Glomerular visceral epithelial cell (primary cell): ENCODE data around the gene ST6GALNAC2.
"Not testable (repeated sequence)": the region's sequence is repeated elsewhere in the genome, so short reads cannot be mapped to it uniquely, and the experiment has no call there.

Source experiments
- DNase-seq: peaks from one replicate; pipeline ENCODE4 v3.0.0-alpha.2; 2016; ENCODE audit errors: extremely low spot score

The ST6GALNAC2 gene

GRCh38 chr17:76570877-76571471 lies 14.7 kb downstream of the ST6GALNAC2 start:
- DNase-seq = no peak

DNA sequence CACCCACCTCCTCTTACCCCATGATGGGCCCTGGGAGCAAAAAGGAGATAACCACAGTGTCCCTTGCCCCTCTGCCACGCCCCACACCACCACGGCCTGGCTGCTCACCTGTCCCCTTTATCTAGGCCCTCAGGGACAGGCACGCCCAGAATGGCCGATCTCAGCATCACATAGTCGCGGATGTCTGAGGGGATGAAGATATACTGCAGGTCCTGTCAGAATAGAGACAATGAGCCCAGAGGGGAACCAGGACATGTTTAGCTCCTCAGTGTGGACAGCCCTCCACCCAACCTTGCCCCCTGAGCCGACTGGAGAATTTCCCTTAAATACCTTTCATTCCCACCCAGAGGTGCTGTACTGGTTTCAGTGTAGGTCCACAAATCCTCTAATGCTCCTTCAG lies 15.2 kb downstream of the ST6GALNAC2 start:
- DNase-seq = no peak

DNA sequence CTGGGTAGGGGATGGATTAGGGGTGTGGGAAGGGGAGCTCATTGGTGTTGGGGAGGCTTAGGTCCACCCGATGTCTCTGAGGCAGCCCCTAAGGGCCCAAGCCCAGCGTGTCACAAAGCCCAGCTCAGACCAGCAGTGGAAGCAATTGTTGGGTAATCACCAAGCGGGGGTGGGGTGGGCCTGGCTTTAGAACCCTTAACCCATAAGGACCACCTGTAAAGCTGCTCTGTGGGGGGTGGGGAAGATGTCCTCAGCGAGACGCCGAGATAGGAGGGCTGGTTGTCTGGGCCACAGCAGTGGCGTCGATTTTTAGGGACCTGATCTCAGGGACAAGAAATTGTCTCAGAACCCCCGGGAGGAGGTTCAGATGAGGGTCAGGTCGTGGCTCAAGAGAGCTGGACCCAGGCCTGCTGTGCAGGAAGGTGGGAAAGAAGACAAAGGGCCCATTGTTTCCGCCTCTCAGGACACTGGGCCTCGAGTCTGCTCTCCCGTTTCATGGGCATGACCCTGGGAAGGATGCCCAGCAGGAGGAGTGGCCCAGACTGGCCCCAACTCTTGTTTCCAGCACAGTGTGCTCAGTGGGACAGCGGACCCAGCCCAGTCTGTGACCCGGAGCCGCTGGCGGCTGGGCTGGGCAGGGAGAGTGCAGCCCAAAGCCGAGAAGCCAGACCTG lies 15.9 kb downstream of the ST6GALNAC2 start:
- no peak for DNase-seq

DNA sequence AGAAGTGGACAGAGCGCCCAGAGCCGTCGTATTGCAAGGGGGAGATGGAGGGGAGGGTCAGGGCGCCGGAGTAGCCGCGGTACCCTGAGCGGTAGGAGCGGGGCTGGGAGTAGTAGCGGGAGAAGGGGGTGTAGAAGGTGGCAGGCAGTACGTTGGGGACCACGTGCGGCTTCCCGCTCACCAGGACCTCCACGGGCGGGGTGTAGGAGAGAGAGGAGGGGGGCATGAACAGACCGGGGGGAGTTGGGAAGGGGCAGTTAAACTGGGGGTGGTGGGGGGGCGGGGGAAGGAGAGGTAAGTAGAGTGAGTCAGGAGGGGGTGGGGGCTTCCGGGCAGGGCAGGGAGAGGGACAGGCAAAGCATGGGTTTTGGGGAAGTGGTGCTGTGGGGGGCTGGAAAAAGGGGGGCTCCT lies 16.8 kb downstream of the ST6GALNAC2 start:
- no peak for DNase-seq

GRCh38 chr17:76567634-76568432 lies 17.8 kb downstream of the ST6GALNAC2 start:
- no peak for DNase-seq

DNA sequence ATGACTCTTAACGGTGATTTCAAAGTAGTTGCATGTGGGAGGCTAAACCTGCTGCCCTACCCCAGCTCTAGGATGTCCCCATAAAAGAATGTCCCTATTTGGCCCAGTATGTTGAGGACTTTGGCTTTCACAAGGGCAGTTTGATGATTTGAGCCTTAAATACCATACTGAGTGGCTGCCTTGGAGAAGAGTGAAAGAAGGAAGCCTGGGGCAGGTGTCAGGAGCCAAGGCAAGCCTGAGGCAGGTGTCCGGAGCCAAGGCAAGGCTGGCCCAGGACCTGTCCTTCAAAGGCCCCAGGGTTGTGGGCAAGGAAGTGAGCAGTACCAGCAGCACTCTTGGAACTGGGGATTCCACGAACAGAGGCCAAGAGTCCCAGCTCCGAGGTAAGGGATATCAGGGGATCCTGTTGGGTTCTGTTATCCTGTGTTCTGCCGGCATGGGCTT lies 18.6 kb downstream of the ST6GALNAC2 start:
- no peak for DNase-seq

GRCh38 chr17:76566613-76566943 lies 19.1 kb downstream of the ST6GALNAC2 start:
- no peak for DNase-seq

- no peak for DNase-seq
Measured at GRCh38 chr17:76565728-76566612, 19.7 kb downstream of the ST6GALNAC2 start.

- DNase-seq = peak; percentile 70
Measured at GRCh38 chr17:76564991-76565727, 20.5 kb downstream of the ST6GALNAC2 start.

- DNase-seq = not testable (repeated sequence)
Measured at GRCh38 chr17:76563359-76563758, 22.3 kb downstream of the ST6GALNAC2 start.

- peak; percentile 58 for DNase-seq
Measured at GRCh38 chr17:76562734-76563148, 22.9 kb downstream of the ST6GALNAC2 start.

DNA sequence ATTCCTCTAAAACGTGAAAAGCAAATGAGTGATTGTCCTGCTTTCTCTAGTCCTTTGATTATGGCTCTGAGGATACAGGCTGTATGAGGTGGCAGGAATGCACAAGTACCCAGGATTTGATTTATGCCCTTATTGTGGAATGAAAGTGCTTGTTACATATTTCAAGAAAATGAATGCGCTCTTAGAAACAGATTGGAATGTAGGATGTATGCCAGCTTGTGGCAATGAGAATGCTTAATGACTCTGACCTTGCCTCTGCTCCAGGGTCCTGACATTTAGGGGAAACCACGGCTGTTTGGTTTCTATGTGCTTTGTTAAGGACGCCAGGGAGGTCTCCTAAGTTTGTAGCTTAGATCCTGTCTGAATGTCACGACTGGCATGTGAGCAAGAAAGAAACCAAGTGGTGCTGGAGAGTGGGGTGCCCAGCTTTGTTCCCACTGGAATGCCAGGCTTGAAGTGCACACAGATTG lies 23.8 kb downstream of the ST6GALNAC2 start:
- peak; percentile 66 for DNase-seq

DNA sequence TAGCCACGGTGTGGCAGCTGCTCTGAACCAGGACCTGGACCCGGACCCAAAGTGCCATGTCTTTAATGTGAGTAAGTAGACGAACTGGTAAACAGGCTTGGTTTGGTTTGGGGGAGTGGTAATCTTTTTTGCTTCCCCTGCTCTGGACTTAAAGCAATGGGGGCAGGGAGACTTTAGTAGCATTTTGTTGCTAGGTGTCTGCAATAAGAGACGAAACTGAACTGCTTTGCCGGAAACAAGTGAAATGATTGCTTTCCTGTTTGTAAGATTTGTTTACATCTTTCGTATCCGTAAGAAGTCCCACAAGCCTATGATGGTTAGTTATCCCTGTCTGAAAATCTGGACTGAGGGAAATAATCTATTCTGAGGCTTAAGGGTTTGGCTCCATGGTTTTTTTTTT lies 24.3 kb downstream of the ST6GALNAC2 start:
- no peak for DNase-seq

DNA sequence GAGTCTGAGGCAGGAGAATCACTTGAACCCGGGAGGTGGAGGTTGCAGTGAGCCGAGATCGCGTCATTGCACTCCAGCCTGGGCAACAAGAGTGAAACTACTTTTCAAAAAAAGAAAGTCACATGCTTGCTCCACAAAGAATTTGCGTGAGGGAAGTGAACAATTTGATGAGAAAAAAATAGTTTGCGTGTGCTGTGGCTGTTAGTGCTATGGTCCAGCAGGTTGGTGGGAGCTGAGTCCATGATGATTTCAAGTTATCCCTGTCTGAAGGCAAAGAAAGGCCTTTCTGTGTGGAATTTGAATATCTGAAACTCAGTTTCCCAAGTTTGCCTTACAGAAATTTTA lies 24.8 kb downstream of the ST6GALNAC2 start:
- DNase-seq = no peak

DNA sequence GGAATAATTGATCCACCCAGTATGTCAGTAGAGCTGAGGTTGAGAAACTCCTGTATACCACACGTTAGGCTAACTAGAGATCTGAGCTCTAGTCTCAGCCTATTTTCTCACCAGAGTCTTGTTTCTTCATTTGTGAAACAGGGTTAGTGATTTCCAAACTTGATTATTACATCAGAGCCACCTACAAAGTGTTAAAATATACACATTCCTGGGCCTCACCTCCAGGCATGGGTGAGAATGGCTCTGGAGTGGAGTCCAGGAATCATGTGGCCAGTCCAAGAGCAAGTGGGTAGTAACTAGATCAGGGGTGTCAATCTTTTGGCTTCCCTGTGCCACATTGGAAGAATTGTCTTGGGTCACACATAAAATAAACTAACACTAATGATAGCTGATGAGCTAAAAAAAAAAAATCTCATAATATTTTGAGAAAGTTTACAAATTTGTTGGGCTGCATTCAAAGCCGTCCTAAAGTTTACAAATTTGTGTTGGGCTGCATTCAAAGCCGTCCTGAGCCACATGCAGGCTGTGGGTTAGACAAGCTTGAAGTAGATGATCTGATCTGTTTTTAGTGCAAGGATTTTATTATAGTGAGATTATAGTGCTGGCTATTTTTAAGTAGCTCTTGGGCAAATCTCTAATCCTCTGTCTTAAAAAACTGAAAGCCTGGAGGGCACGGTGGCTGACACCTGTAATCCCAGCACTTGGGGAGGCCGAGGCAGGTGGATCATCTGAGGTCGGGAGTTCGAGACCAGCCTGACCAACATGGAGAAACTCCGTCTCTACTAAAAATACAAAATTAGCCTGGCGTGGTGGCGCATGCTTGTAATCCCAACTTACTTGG lies 25.4 kb downstream of the ST6GALNAC2 start:
- DNase-seq = no peak

GRCh38 chr17:76559460-76559859 lies 26.2 kb downstream of the ST6GALNAC2 start:
- not testable (repeated sequence) for DNase-seq

DNA sequence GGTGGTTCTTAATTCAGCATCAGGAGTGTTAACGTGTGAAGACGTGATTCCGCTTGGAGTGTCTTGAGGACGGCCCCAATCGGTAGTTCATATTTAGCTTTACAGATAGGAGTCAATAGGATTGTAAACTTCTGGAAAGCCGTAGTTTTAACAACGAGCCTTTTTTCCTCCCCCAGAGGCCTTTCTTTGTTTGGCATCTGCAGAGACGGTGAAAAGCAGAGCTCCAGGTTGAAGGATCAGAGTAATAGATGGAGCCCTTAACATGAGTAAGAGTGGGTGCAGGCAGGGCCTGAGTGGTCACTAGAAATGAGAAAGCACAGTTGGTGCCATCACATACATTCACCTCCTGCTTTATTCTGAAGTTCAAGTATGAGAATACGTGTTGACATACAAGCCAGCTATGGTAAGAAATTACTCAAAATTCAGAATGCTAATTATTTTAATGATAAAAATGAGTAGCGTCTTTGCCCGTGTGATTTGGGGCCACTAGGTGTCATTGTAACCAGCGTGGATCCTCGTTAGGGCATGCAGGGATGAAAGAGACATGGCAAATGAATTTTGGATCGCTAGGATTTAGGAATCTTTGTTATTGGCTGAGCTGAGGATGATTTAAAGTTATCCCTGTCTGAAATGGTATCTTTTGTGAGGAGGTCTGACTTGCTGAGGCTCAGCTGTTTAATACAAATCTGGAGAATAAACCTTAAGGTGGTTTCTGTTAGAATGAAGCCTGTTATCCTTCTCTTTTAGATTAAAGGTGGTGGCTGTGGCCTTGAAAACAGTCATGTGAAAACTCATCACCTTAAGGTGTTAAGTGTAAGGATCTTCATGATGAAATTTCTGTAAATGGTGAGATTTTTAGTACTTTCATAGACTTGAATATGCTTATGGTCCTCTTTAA lies 27.2 kb downstream of the ST6GALNAC2 start:
- peak; percentile 27 for DNase-seq

GRCh38 chr17:76557368-76558197 lies 28.1 kb downstream of the ST6GALNAC2 start:
- DNase-seq = peak; percentile 97
